Lower leg skin (tissue), 4 donors: ENCODE data around the gene SLC2A5. TPM values are rescaled to one million over a fixed set of nuclear protein-coding genes. Genes with fewer than 3 reads are reported as not detected.

Experiments
- DNase-seq, 2 donors: peaks; one replicate each; pipeline ENCODE4 v3.0.0-alpha.2; 2019; ENCODE audit warnings: low spot score in 2 of 2
- H3K4me3 ChIP-seq: fragments of 200-600 bp; sonication (generic); 2 replicates; pipeline ENCODE4 v1.5.1; 2017; ENCODE audit warnings: mild to moderate bottlenecking, low read depth; ENCODE audit not compliant: poor library complexity, severe bottlenecking
- CTCF ChIP-seq, 3 donors: fragments of 450-650 bp; IDR thresholded peaks; one replicate each; pipeline ENCODE4 v1.5.1; 2016; ENCODE audit warnings: antibody characterized with exemption in 3 of 3, mild to moderate bottlenecking in 3 of 3, moderate library complexity in 2 of 3
- POLR2A ChIP-seq, 2 donors: fragments of 450-650 bp; IDR thresholded peaks; one replicate each; pipeline ENCODE4 v1.6.1; 2016 to 2017; ENCODE audit warnings: antibody characterized with exemption in 2 of 2, mild to moderate bottlenecking in 1 of 2, moderate library complexity in 1 of 2
- WGBS, 2 donors: methylation state at CpG; one replicate each; pipeline ENCODE4 v1.1.5; 2018; 5-methylcytosine and 5-hydroxymethylcytosine counted together
- intact Hi-C: fragments of 100-400 bp; cut with DNase I; formaldehyde crosslinking; loops from one replicate; pipeline ENCODE4 v1.15.0; 2023; ENCODE audit warnings: low total_unique reads
- total RNA-seq, 4 donors: library from RNA; depleted of rRNA; stranded (reverse); fragments of >200 nt; gene quantifications; one replicate each; pipeline ENCODE4 v1.1.0, GENCODE V29; 2016

The SLC2A5 gene
- total RNA-seq, 4 donors from 2014 or later: 0.21 to 3.4 (median 1.9) TPM

- WGBS, 2 donors: 67 to 77% methylated on average over 5 of the region's 5 CpGs
- no peak for DNase-seq
- intact Hi-C loops: no loop called here
- TF ChIP-seq CTCF (IDR thresholded peaks at IDR 0.05) (no peak), POLR2A (IDR thresholded peaks at IDR 0.05) (no peak)
- no peak overlapping the region for H3K4me3 ChIP-seq
Measured at GRCh38 chr1:9062846-9063245, 6.6 kb downstream of the SLC2A5 start.

GRCh38 chr1:9062021-9062471 is 7.4 kb downstream of the SLC2A5 start:
- 63 to 71% methylated on average over 7 of the region's 7 CpGs for WGBS, 2 donors
- no peak overlapping the region for H3K4me3 ChIP-seq
- TF ChIP-seq POLR2A (IDR thresholded peaks at IDR 0.05): no peak
- TF ChIP-seq CTCF (IDR thresholded peaks at IDR 0.05): no peak
- intact Hi-C loops: no loop called here
- no peak for DNase-seq

- WGBS, 2 donors: 58 to 69% methylated on average over 6 of the region's 6 CpGs
- H3K4me3 ChIP-seq: no peak overlapping the region
- TF ChIP-seq CTCF (IDR thresholded peaks at IDR 0.05) (no peak), POLR2A (IDR thresholded peaks at IDR 0.05) (no peak)
- intact Hi-C loops: no loop called here
- no peak for DNase-seq
Measured at GRCh38 chr1:9061252-9061960, 8.0 kb downstream of the SLC2A5 start.

DNA sequence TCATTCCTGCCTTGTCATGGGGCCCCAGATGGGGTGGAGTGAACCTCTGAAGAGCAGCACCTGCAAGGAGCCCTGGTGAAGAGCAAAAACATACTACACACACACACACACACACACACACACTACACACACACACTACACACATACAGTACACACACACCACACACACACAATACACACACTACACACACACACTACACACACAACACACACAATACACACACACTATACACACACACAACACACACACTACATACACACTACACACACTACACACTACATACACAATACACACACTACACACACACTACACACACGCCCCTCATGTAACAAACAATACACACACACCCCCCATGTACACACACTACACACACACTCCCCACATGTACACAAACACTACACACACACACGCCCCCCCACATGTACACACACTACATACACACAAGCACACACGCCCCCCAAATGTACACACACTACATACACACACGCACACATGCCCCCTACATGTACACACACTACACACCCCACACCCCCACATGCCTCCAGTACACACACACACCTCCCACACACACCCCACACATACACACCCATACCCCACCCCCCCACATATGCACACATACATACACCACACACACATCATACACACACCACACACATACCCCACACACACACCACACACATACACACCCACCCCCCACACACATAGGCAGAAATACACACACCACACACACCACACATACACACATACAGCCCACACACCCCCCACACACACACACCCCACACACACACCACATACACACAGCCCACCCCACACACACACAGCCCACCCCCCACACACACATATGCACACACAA is 9.3 kb downstream of the SLC2A5 start:
- TF ChIP-seq CTCF (IDR thresholded peaks at IDR 0.05) (peak in 1 of 3 donors; percentile 43), POLR2A (IDR thresholded peaks at IDR 0.05) (no peak)
- no peak overlapping the region for H3K4me3 ChIP-seq
- DNase-seq: no peak
- 89 to 91% methylated on average over 4 of the region's 4 CpGs for WGBS, 2 donors
- intact Hi-C loops: no loop called here

- intact Hi-C loops: no loop called here
- no peak overlapping the region for H3K4me3 ChIP-seq
- TF ChIP-seq POLR2A (IDR thresholded peaks at IDR 0.05) (no peak), CTCF (IDR thresholded peaks at IDR 0.05) (no peak)
- 56 to 69% methylated on average over 2 of the region's 2 CpGs for WGBS, 2 donors
- DNase-seq: no peak
Measured at GRCh38 chr1:9058465-9058864, 11.0 kb downstream of the SLC2A5 start.
